H1 (cell line): ENCODE results near the gene TIMM10B.

Experiments
- EZH2 ChIP-seq: fragments of 200-600 bp; sonication (generic); IDR thresholded peaks from 2 replicates; pipeline ENCODE4 v1.7.1; 2012; ENCODE audit warnings: low read depth, mild to moderate bottlenecking, moderate library complexity, low read length, inconsistent platforms; ENCODE audit not compliant: severe bottlenecking
- YY1 ChIP-seq: IDR thresholded peaks from 2 replicates; pipeline ENCODE4 v1.6.1; 2011; ENCODE audit warnings: low read depth, mild to moderate bottlenecking, low read length

- TF ChIP-seq EZH2 (no peak), YY1 (no peak)
Observed at GRCh38 chr11:6468712-6469495, 12.4 kb upstream of the TIMM10B start.
